A549 (cell line): ENCODE data around the gene VTA1.

Experiments used
- BHLHE40 ChIP-seq: IDR thresholded peaks from 2 replicates; pipeline ENCODE4 v1.6.1; 2012; ENCODE audit warnings: low read depth, low read length, inconsistent platforms
- CHD4 ChIP-seq: fragments of 200-600 bp; sonication (generic); IDR thresholded peaks from 2 replicates; pipeline ENCODE4 v1.6.1; 2016; ENCODE audit warnings: antibody characterized with exemption, mild to moderate bottlenecking, borderline replicate concordance
- CTCF ChIP-seq: fragments of >200 bp; sonication (Bioruptor Twin); formaldehyde crosslinking; IDR thresholded peaks from 3 replicates; pipeline ENCODE4 v1.5.1; 2016
- EP300 ChIP-seq, 2 experiments: fragments of >200 bp; sonication (Bioruptor Twin); formaldehyde crosslinking; IDR thresholded peaks; 2 replicates in 1 of 2; 3 replicates in 1 of 2; pipeline ENCODE4 v1.6.1; 2016 to 2017
- HOXB5 ChIP-seq: fragments of 250-450 bp; sonication (Bioruptor Pico); IDR thresholded peaks from 2 replicates; pipeline ENCODE4 v1.5.0; 2020; ENCODE audit warnings: mild to moderate bottlenecking, moderate library complexity
- JUNB ChIP-seq: fragments of >200 bp; sonication (Bioruptor Twin); formaldehyde crosslinking; IDR thresholded peaks from 2 replicates; pipeline ENCODE4 v1.6.1; 2016
- MAZ ChIP-seq: fragments of 150-350 bp; IDR thresholded peaks from 2 replicates; pipeline ENCODE4 v1.6.1; 2014; ENCODE audit warnings: antibody characterized with exemption, low read depth, low read length, borderline replicate concordance
- MYC ChIP-seq: IDR thresholded peaks from 2 replicates; pipeline ENCODE4 v1.6.1; 2012; ENCODE audit warnings: mild to moderate bottlenecking, inconsistent platforms, low read length, improper control_type of control experiment, borderline replicate concordance
- NFE2L2 ChIP-seq: fragments of 150-350 bp; conservative IDR thresholded peaks from 2 replicates; pipeline ENCODE4 v1.6.1; 2014; ENCODE audit warnings: low read length
- REST ChIP-seq: fragments of 200-600 bp; sonication (generic); IDR thresholded peaks from 2 replicates; pipeline ENCODE4 v1.6.1; 2016; ENCODE audit warnings: antibody characterized with exemption, mild to moderate bottlenecking, moderate library complexity
- USF2 ChIP-seq: fragments of 450-650 bp; IDR thresholded peaks from 2 replicates; pipeline ENCODE4 v1.6.1; 2014; ENCODE audit warnings: antibody characterized with exemption
- ZFP36 ChIP-seq: fragments of 450-650 bp; IDR thresholded peaks from 2 replicates; pipeline ENCODE4 v1.6.1; 2014; ENCODE audit warnings: borderline replicate concordance; ENCODE audit not compliant: partially characterized antibody

GRCh38 chr6:142255785-142256184, 108.7 kb downstream of the VTA1 start:
- TF ChIP-seq BHLHE40 (no peak), NFE2L2 (no peak), ZFP36 (no peak), JUNB (no peak), CTCF (no peak), USF2 (no peak), REST (no peak), MAZ (no peak), EP300 (IDR thresholded peaks at IDR 0.05) (no peak), CHD4 (no peak), MYC (no peak), HOXB5 (CRISPR knock-in tag) (no peak)
